NCI-H2196 (cell line): ENCODE results near the gene TSNAX.
A peak's percentile ranks its signal among the peaks of the same experiment; 100 is the strongest.
"Not testable (repeated sequence)": the region's sequence is repeated elsewhere in the genome, so short reads cannot be mapped to it uniquely, and the experiment has no call there.

Source experiments
- DNase-seq: peaks from one replicate; lab custom pipeline; 2025; ENCODE audit not compliant: unreplicated experiment; lab: John Stamatoyannopoulos, UW

Gene TSNAX, protein sequence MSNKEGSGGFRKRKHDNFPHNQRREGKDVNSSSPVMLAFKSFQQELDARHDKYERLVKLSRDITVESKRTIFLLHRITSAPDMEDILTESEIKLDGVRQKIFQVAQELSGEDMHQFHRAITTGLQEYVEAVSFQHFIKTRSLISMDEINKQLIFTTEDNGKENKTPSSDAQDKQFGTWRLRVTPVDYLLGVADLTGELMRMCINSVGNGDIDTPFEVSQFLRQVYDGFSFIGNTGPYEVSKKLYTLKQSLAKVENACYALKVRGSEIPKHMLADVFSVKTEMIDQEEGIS

GRCh38 chr1:231528172-231529029 lies at the start of gene TSNAX:
TSNAX (plus strand) TSS chr1:231528669; CDS start chr1:231528811, 142 bp downstream.
- DNase-seq = peak; percentile 95

DNA sequence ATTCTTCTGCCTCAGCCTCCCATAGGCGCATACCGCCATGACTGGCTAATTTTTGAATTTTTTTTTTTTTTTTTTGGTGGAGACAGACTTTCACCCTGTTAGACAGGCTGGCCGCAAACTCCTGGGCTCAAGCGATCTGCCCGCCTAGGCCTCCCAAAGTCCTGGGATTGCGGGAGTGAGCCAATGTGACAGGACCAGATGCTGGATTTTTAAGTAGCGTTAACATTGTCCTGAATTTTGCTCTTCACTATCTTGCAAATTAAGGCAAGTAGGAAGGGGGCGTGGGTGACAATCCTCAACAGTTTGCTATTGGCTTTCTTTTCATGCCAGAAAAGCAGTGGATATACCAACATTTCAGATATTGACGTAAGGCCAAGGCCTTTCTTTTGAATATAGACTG lies 49.7 kb upstream of the TSNAX start:
- DNase-seq = no peak

DNA sequence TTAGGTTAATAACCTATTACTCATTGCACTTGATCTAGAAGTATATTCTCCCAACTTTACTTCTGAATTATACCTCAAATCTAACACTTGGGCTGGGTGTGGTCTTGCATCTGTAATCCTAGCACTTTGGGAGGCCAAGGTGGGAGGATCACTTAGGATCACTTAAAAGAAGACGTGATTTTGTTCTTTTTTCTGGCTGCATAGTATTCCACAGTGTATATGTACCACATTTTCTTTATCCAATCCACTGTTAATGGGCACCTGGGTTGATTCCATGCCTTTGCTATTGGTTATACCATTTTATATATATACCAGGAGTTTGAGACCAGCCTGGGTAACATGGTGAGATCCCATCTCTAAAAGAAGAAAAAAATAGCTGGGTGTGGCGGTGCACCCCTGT lies 48.5 kb upstream of the TSNAX start:
- no peak for DNase-seq

DNA sequence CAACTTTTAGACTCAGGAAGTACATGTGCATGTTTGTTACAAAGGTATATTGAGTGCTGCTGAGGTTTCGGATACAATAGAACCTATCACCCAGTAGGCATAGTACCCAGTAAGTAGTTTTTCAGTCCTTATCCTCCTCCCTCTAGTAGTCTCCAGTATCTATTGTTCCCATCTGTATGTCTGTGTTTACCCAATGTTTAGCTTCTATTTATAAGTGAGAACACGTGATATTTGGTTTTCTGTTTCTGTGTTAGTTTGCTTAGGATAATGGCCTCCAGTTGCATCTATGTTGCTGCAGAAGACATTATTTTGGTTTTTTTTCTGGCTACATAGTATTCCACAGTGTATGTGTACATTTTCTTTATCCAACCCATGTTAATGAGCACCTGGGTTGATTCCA lies 47.2 kb upstream of the TSNAX start:
- DNase-seq = no peak

GRCh38 chr1:231485029-231485784 lies 43.3 kb upstream of the TSNAX start:
- DNase-seq = no peak

- no peak for DNase-seq
These were observed 41.5 kb upstream of the TSNAX start for GRCh38 chr1:231487019-231487418.

GRCh38 chr1:231487910-231488309 lies 40.6 kb upstream of the TSNAX start:
- DNase-seq = no peak

- DNase-seq = no peak
These were observed 34.9 kb upstream of the TSNAX start for GRCh38 chr1:231493421-231494185.

DNA sequence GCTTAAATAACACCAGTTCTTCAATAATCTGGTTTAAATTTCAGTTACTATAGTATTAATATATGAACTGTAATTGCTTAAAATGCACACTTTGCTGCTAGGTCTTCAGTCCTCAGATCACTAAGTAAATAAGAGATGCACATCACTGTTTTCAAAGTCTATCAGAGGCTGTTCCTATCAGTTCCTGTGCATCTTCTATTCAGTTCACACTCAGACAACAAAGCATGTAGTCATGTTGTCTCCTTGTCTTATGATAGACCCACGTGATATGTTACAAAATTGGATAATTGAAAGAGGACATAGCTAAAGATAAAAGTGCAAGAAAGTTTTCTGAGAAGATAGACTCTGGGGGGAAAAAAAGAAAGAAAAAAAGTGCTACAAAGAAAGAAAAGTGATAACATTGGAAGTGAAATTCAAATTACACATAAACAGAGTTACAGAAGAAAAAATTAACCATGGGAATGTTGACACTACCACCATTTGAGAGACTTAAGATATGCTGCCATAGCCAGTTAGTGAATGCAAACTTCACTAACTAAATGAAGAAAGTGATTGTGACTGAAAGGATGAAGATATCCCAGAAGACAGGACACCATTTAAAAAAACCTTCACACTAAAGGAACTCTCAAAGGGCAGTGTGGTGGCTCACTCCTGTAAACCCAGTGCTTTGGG lies 33.9 kb upstream of the TSNAX start:
- DNase-seq = no peak

DNA sequence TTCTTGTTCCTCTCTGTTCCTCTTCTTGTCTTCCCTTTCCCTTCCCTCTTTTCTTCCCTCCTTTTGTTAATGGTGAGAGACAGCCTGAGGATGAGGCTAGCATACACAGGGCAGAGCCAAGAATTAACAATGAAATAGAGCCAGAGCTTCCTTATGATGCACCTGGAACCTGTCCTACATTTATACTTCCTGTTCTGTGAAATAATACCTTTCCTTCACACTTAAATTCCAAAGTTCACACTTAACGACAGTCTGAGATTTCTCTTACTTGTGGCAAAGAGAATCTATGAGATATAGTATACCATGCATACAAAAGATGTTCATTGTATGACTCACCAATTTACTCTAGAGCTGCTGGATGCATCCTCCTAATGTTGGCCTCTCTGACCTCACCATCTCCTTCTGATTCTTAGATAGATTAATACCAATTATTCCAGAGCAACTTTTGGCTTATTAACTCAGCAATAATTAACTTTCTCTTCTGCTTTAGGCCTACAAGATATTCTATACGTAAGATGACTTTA lies 30.8 kb upstream of the TSNAX start:
- no peak for DNase-seq

DNA sequence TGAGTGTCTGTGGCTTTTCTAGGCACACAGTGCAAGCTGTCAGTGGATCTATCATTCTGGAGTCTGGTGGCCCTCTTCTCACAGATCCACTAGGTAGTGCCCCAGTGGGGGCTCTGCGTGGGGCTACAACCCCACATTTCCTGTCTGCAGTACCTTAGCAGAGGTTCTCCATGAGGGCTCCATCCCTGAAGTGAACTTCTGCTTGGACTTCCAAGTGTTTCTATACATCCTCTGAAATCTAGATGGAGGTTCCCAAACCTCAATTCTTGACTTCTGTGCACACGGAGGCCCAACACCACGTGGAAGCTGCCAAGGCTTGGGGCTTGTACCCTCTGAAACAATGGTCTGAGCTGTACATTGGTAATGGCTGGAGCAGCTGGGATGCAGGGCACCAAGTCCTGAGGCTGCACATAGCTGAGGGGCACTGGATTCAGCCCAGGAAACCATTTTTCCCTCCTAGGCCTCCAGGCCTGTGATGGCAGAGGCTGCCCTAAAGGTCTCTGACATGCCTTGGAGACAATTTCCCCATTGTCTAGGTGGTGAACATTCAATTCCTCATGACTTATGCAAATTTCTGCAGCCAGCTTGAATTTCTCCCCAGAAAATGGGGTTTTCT lies 29.2 kb upstream of the TSNAX start:
- no peak for DNase-seq

- DNase-seq = no peak
These were observed 27.8 kb upstream of the TSNAX start for GRCh38 chr1:231500666-231501065.

DNA sequence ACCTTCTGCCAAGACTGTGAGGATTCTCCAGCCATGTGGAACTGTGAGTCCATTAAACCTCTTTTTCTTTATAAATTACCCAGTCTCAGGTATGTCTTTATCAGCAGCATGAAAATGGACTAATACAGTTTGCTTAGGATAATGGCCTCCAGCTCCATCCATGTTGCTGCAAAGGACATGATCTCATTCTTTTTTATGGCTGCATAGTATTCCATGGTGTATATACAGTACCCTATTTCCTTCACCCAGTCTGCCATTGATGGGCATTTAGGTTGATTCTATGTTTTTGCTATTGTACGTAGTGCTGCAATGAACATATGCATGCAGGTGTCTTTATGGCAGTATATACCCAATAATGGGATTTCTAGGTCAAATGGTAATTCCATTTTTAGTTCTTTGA lies 25.3 kb upstream of the TSNAX start:
- not testable (repeated sequence) for DNase-seq

DNA sequence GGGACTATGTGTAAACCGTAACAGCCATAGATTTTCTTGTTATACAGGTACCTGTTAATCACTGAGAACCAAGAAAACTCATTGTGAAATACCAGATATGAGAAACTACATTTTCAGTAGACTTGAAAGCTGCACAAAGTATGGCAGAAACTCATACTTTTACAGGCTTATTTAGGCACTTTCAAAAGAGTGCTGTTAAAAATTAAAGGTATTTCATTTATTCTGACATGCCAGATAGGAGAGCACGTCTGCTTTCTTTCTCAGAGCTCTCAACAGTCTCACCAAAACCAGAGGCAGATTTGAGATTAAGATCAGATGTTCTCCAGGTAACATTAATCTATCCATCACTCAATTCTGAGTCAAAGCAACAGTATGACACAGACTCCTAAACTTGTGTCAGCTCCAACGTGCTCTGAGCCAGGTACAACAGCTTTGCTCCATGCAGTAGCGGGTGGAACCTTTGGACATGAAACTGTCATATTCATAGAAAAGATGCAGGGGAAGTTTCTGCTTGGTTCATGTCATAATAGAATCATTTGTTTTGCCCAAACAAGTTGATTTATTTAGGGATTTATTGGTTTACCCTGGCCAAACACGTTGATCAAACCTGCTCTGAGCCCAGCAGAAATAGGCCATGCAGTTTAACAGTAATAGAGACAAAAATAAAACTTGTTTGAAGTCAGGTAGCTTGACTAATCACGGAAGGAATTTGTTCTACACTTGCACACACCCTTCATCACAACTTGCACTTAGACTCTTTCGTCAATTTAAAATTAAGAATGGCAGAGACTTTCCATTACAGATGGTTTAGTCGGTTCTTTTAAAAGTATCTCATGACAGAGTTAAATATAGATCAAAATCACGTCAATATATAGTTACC lies 20.8 kb upstream of the TSNAX start:
- no peak for DNase-seq

- DNase-seq = no peak
These were observed 20.0 kb upstream of the TSNAX start for GRCh38 chr1:231508497-231508896.

- no peak for DNase-seq
These were observed 19.5 kb upstream of the TSNAX start for GRCh38 chr1:231508941-231509340.

- DNase-seq = no peak
These were observed 16.2 kb upstream of the TSNAX start for GRCh38 chr1:231512147-231512698.

- DNase-seq = no peak
These were observed 12.7 kb upstream of the TSNAX start for GRCh38 chr1:231515748-231516147.
